B cell (primary cell): ENCODE measurements around the gene CLASP1. TPM values are rescaled to one million over a fixed set of nuclear protein-coding genes. Genes with fewer than 3 reads are reported as not detected.

Experiments
- ATAC-seq: fragments of 200-7000 bp; cut with Tn5 transposase; one replicate; pipeline ENCODE4 v1.10.0; 2021; ENCODE audit warnings: low read depth, mild to moderate bottlenecking, moderate number of reproducible peaks, moderate library complexity
- CTCF ChIA-PET: fragments of 350-600 bp; sonication (Branson Sonifier 250); formaldehyde crosslinking; loops from one replicate; lab custom pipeline; 2021; ENCODE audit warnings: antibody characterized with exemption, inconsistent platforms; lab: Charles Lee
- POLR2A ChIA-PET: fragments of 350-600 bp; sonication (Branson Sonifier 250); formaldehyde crosslinking; loops from one replicate; lab custom pipeline; 2021; ENCODE audit warnings: antibody characterized with exemption; lab: Charles Lee
- DNase-seq: peaks from one replicate; pipeline ENCODE4 v3.0.0; 2013
- H2AFZ ChIP-seq: 2 replicates; pipeline ENCODE4 v1.6.1; 2012; ENCODE audit warnings: mild to moderate bottlenecking, low read depth, low read length; ENCODE audit not compliant: insufficient read depth, poor library complexity, severe bottlenecking
- H3K27ac ChIP-seq, 2 donors: 1 replicate in 1 of 2; 2 replicates in 1 of 2; pipeline ENCODE4 v1.5.1; 2012 to 2013; ENCODE audit warnings: low read length in 2 of 2, mild to moderate bottlenecking in 2 of 2, moderate library complexity in 1 of 2
- H3K27me3 ChIP-seq, 4 experiments: fragments of 200-600 bp in 1 of 4; sonication (generic) in 1 of 4; replicated peaks in 1 of 4; 1 replicate in 2 of 4; 2 replicates in 2 of 4; pipeline versions ENCODE4 v1.6.1 to v1.7.0; 2013 to 2016; ENCODE audit warnings: low read length in 3 of 4, mild to moderate bottlenecking in 2 of 4, mixed read lengths in 1 of 4, moderate library complexity in 1 of 4; ENCODE audit not compliant: insufficient read depth in 4 of 4, control insufficient read depth in 3 of 4; ENCODE audit errors: control extremely low read depth in 1 of 4
- H3K36me3 ChIP-seq, 2 experiments: replicated peaks in 1 of 2; 1 replicate in 1 of 2; 2 replicates in 1 of 2; pipeline versions ENCODE4 v1.6.1 to v1.7.1; 2013; ENCODE audit warnings: low read length in 1 of 2; ENCODE audit not compliant: insufficient read depth in 2 of 2, control insufficient read depth in 1 of 2; ENCODE audit errors: control extremely low read depth in 1 of 2, extremely low read depth in 1 of 2
- H3K4me1 ChIP-seq, 2 donors: fragments of 200-600 bp in 1 of 2; sonication (generic) in 1 of 2; 1 replicate in 1 of 2; 2 replicates in 1 of 2; pipeline versions ENCODE4 v1.5.1 to v1.6.1; 2013 to 2017; ENCODE audit warnings: low read length in 2 of 2; ENCODE audit not compliant: control insufficient read depth in 2 of 2, insufficient read depth in 2 of 2
- H3K4me2 ChIP-seq: replicated peaks from 2 replicates; pipeline ENCODE3; 2012; ENCODE audit warnings: mild to moderate bottlenecking, low read depth, low read length; ENCODE audit not compliant: poor library complexity, severe bottlenecking
- H3K4me3 ChIP-seq, 5 experiments: fragments of 200-600 bp in 1 of 5; sonication (generic) in 1 of 5; 1 replicate in 3 of 5; 2 replicates in 2 of 5; pipeline versions ENCODE4 v1.5.1 to v1.7.0; 2011 to 2016; ENCODE audit warnings: low read length in 4 of 5, mild to moderate bottlenecking in 4 of 5, low read depth in 2 of 5, control low read depth in 1 of 5, moderate library complexity in 1 of 5; ENCODE audit not compliant: insufficient read depth in 1 of 5; ENCODE audit errors: control extremely low read depth in 1 of 5, extremely low read depth in 1 of 5
- H3K79me2 ChIP-seq: fragments of 200-600 bp; sonication (generic); one replicate; pipeline ENCODE4 v1.6.0; 2016; ENCODE audit warnings: low read length; ENCODE audit not compliant: control insufficient read depth, insufficient read depth
- H3K9ac ChIP-seq: fragments of 200-600 bp; sonication (generic); 2 replicates; pipeline ENCODE4 v1.6.1; 2017; ENCODE audit warnings: mild to moderate bottlenecking, low read length, moderate library complexity
- H3K9me3 ChIP-seq, 3 donors: one replicate each; pipeline versions ENCODE4 v1.6.1 to v1.7.1; 2013; ENCODE audit warnings: low read length in 2 of 3; ENCODE audit not compliant: control insufficient read depth in 2 of 3, insufficient read depth in 1 of 3; ENCODE audit errors: control extremely low read depth in 1 of 3
- H4K20me1 ChIP-seq: 2 replicates; pipeline ENCODE4 v1.6.0; 2012; ENCODE audit warnings: mild to moderate bottlenecking, low read length; ENCODE audit not compliant: insufficient read depth, control insufficient read depth, poor library complexity, severe bottlenecking
- H3K27ac Mint-ChIP-seq: one replicate; pipeline ENCODE4 v1.8.0; 2021; ENCODE audit warnings: mixed read lengths
- H3K27me3 Mint-ChIP-seq: one replicate; pipeline ENCODE4 v1.8.0; 2021; ENCODE audit warnings: mixed read lengths
- H3K4me1 Mint-ChIP-seq: one replicate; pipeline ENCODE4 v1.8.0; 2021; ENCODE audit warnings: mixed read lengths
- H3K4me3 Mint-ChIP-seq: one replicate; pipeline ENCODE4 v1.8.0; 2021; ENCODE audit warnings: mixed read lengths
- H3K9me3 Mint-ChIP-seq: one replicate; pipeline ENCODE4 v1.8.0; 2022; ENCODE audit warnings: mixed read lengths; ENCODE audit not compliant: insufficient read depth
- CTCF ChIP-seq: fragments of 200-600 bp; IDR thresholded peaks from one replicate; pipeline ENCODE4 v1.8.0; 2022; ENCODE audit warnings: antibody characterized with exemption, mild to moderate bottlenecking
- EZH2 ChIP-seq: IDR thresholded peaks from 2 replicates; pipeline ENCODE4 v1.6.1; 2012; ENCODE audit warnings: borderline replicate concordance, low read depth, mild to moderate bottlenecking, moderate library complexity, low read length; ENCODE audit not compliant: insufficient read depth, poor library complexity, severe bottlenecking
- WGBS: methylation state at CpG from one replicate; pipeline ENCODE4 v1.1.5; 2013; ENCODE audit warnings: missing lambda C conversion rate; ENCODE audit not compliant: insufficient coverage; 5-methylcytosine and 5-hydroxymethylcytosine counted together
- intact Hi-C: fragments of 100-400 bp; cut with micrococcal nuclease; formaldehyde crosslinking; loops from one replicate; pipeline ENCODE4 v1.10.0; 2022
- polyA plus RNA-seq: library from polyadenylated mRNA; depleted of rRNA; stranded (reverse); fragments of >200 nt; gene quantifications from 2 replicates; pipeline ENCODE4 v1.2.3, GENCODE V29; 2012
- total RNA-seq, 2 donors: library from RNA; stranded (reverse); fragments of 120-200 nt in 1 of 2; gene quantifications; 1 replicate in 1 of 2; 2 replicates in 1 of 2; pipeline versions ENCODE4 v1.2.3 to v1.2.4, GENCODE V29; 2013 to 2022

CLASP1 gene
- total and polyA plus RNA-seq, 2 donors (not counting 1 experiment from before 2014, with no cell fraction given), result 8.7 to 88.0 TPM

- Histone ChIP-seq H2AFZ (no peak overlapping the region), H3K27me3 (no peaks in the 10 kb centered on the region), H4K20me1 (no peaks in the 10 kb centered on the region), H3K27ac (no peak overlapping the region), H3K79me2 (no peaks in the 10 kb centered on the region), H3K4me2 (no peak overlapping the region), H3K9ac (no peak overlapping the region), H3K9me3 (peaks cover 0 to 8% (median 4%) of the 10 kb centered on the region in 3 donors), H3K36me3 (peaks cover 21 to 72% of the 10 kb centered on the region in 2 experiments), H3K4me3 (no peak overlapping the region), H3K4me1 (no peaks in the 10 kb centered on the region)
- no peak overlapping the region for H3K27ac Mint-ChIP-seq
- no peaks in the 10 kb centered on the region for H3K27me3 Mint-ChIP-seq
- no peak for DNase-seq
- ChIA-PET POLR2A (no interaction called here), CTCF (no interaction called here)
- H3K4me1 Mint-ChIP-seq, result no peaks in the 10 kb centered on the region
- H3K9me3 Mint-ChIP-seq, result no peaks in the 10 kb centered on the region
- ATAC-seq, result no peak
- TF ChIP-seq EZH2, result no peak
- TF ChIP-seq CTCF, result no peak
- H3K4me3 Mint-ChIP-seq, result no peak overlapping the region
- intact Hi-C loops, result no loop called here
- WGBS, result no CpG with 5 or more reads among the region's 5 CpGs
These were observed 271.6 kb downstream of the CLASP1 start for GRCh38 chr2:121377646-121378045.

DNA sequence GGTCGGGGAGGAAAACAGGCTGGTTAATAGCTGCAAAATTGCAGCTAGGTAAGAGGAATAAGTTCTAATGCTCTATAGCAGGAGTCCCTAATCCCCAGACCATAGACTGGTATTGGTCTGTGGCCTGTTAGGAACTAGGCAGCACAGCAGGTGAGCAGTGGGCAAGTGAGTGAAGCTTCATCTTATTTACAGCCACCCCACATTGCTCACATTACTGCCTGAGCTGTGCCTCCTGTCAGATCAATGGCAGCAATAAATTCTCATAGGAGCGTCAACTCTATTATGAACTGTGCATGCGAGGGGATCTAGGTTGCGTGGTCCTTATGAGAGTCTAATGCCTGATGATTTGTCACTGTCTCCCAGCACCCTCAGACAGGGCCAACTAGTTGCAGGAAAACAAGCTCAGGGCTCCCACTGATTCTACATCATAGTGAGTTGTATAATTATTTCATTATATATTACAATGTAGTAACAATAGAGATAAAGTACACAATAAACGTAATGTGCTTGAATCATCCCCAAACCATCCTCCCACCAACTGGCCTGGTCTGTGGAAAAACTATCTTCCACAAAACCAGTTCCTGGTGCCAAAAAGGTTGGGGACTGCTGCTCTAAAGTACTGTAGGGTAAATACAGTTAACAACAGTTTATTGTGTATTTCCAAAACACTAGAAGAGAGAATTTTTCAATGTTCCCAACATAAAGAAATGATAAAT lies 272.6 kb downstream of the CLASP1 start:
- H3K4me2 ChIP-seq, result no peak overlapping the region
- peaks cover 13 to 62% of the 10 kb centered on the region in 2 experiments for H3K36me3 ChIP-seq
- no peaks in the 10 kb centered on the region for H3K27me3 ChIP-seq
- H3K4me1 ChIP-seq, result no peaks in the 10 kb centered on the region
- peaks cover 0 to 8% (median 4%) of the 10 kb centered on the region in 3 donors for H3K9me3 ChIP-seq
- no peak overlapping the region for H2AFZ ChIP-seq
- H3K4me3 Mint-ChIP-seq, result no peak overlapping the region
- no peaks in the 10 kb centered on the region for H3K4me1 Mint-ChIP-seq
- no peaks in the 10 kb centered on the region for H4K20me1 ChIP-seq
- no peak overlapping the region for H3K4me3 ChIP-seq
- 100% methylated on average over 3 of the region's 5 CpGs for WGBS
- no peaks in the 10 kb centered on the region for H3K27me3 Mint-ChIP-seq
- TF ChIP-seq CTCF (no peak), EZH2 (no peak)
- intact Hi-C loops, result no loop called here
- H3K27ac ChIP-seq, result no peak overlapping the region
- ChIA-PET POLR2A (no interaction called here), CTCF (no interaction called here)
- H3K9ac ChIP-seq, result no peak overlapping the region
- no peaks in the 10 kb centered on the region for H3K79me2 ChIP-seq
- no peak overlapping the region for H3K27ac Mint-ChIP-seq
- DNase-seq, result no peak
- no peak for ATAC-seq
- H3K9me3 Mint-ChIP-seq, result no peaks in the 10 kb centered on the region
